Skin of body (tissue), 2 donors: ENCODE data around the gene NIN. TPM values are rescaled to one million over a fixed set of nuclear protein-coding genes. Genes with fewer than 3 reads are reported as not detected.

Experiments
- small RNA-seq: library from RNA; depleted of rRNA; stranded (forward); fragments of <200 nt; gene quantifications from one replicate; pipeline ENCODE3, GENCODE V24; 2014; ENCODE audit warnings: low replicate concordance
- total RNA-seq: library from RNA; depleted of rRNA; stranded (reverse); fragments of >200 nt; gene quantifications from one replicate; pipeline ENCODE4 v1.2.3, GENCODE V29; 2014

The NIN gene
- total RNA-seq, 1 donor from 2014 or later = 34.6 TPM

Small RNA genes within 50 kb of the gene (small RNA-seq; reads per million reads assigned to genes)
- gene RF00593 = not detected

Other genes with a start within 250 kb of the NIN start
- gene SAV1, start 162.9 kb downstream of the NIN start, total RNA-seq = 45.1 TPM
- 2.9 TPM for gene ABHD12B, start 40.9 kb upstream of the NIN start, total RNA-seq
- 61.2 TPM for gene PYGL, start 113.3 kb upstream of the NIN start, total RNA-seq